K562 (cell line): Measurements from ENCODE around the gene BNIP5. TPM values are rescaled to one million over a fixed set of nuclear protein-coding genes. Genes with fewer than 3 reads are reported as not detected.

Experiments used
- ATAC-seq: fragments of 200-7000 bp; cut with Tn5 transposase; 3 replicates; pipeline ENCODE4 v1.9.1; 2020; ENCODE audit warnings: moderate library complexity
- BruUV-seq: library from RNA; stranded (reverse); fragments of 400-500 nt; replicated peaks from 2 replicates; lab custom pipeline; 2021; lab: Mats Ljungman, UMichigan
- CTCF ChIA-PET: fragments of 300-600 bp; formaldehyde crosslinking; extraction: SDS; loops from one replicate; lab custom pipeline; 2021; ENCODE audit warnings: low intra/inter-chr PET ratio; lab: Yijun Ruan, JAX
- POLR2A ChIA-PET: fragments of 300-600, 350-650 bp; sonication (Branson Sonifier 250); formaldehyde crosslinking; extraction: SDS; loops from one replicate; lab custom pipeline; 2021; ENCODE audit warnings: antibody characterized with exemption, inconsistent platforms; lab: Yijun Ruan, JAX
- DNase-seq, 4 experiments: peaks; one replicate each; pipeline versions ENCODE4 v3.0.0 to v3.0.0-alpha.2; 2011 to 2018; ENCODE audit warnings: low spot score in 3 of 4, mixed read lengths in 3 of 4; ENCODE audit errors: extremely low read depth in 1 of 4
- FAIRE-seq: peaks from 2 replicates; lab custom pipeline; 2011; peaks lifted over from hg19 to GRCh38; lab: Jason Lieb, UNC
- H2AFZ ChIP-seq: 2 replicates; pipeline ENCODE4 v1.6.0; 2011; ENCODE audit warnings: low read depth, low read length, control low read depth, inconsistent platforms
- H3K27ac ChIP-seq: fragments of 200-600 bp; 3 replicates; pipeline ENCODE4 v1.8.0; 2011; ENCODE audit warnings: low read depth, mild to moderate bottlenecking, control low read depth, inconsistent platforms, low read length, moderate library complexity, mixed read lengths; ENCODE audit errors: extremely low read depth
- H3K27me3 ChIP-seq, 2 experiments: fragments of 300-600 bp in 1 of 2; 2 replicates in 1 of 2; 3 replicates in 1 of 2; pipeline versions ENCODE4 v1.6.0 to v1.8.0; 2011; ENCODE audit warnings: inconsistent platforms in 2 of 2, low read length in 2 of 2, mild to moderate bottlenecking in 1 of 2, mixed read lengths in 1 of 2, moderate library complexity in 1 of 2; ENCODE audit not compliant: control insufficient read depth in 2 of 2, insufficient read depth in 2 of 2
- H3K36me3 ChIP-seq: fragments of 300-600 bp; 3 replicates; pipeline ENCODE4 v1.8.0; 2011; ENCODE audit warnings: mild to moderate bottlenecking, low read length, inconsistent platforms; ENCODE audit not compliant: control insufficient read depth, insufficient read depth
- H3K4me1 ChIP-seq, 2 experiments: fragments of 200-600 bp in 1 of 2; replicated peaks in 1 of 2; 2 replicates in 1 of 2; 3 replicates in 1 of 2; pipeline versions ENCODE4 v1.5.1 to v1.8.0; 2011; ENCODE audit warnings: inconsistent platforms in 2 of 2, low read length in 2 of 2, mild to moderate bottlenecking in 1 of 2, mixed read lengths in 1 of 2, moderate library complexity in 1 of 2; ENCODE audit not compliant: control insufficient read depth in 2 of 2, insufficient read depth in 2 of 2
- H3K4me2 ChIP-seq: 2 replicates; pipeline ENCODE4 v1.6.1; 2011; ENCODE audit warnings: low read length, control low read depth, inconsistent platforms, mixed read lengths; ENCODE audit not compliant: insufficient read depth
- H3K4me3 ChIP-seq: fragments of 200-600 bp; sonication (generic), shearing (Covaris generic); 2 replicates; pipeline ENCODE4 v1.5.1; 2016; ENCODE audit warnings: control low read depth, inconsistent platforms
- H3K79me2 ChIP-seq: fragments of 200-600 bp; 3 replicates; pipeline ENCODE4 v1.8.0; 2011; ENCODE audit warnings: low read length, inconsistent platforms; ENCODE audit not compliant: control insufficient read depth, insufficient read depth
- H3K9ac ChIP-seq, 2 experiments: 2 replicates each; pipeline versions ENCODE4 v1.6.0 to v1.6.1; 2011; ENCODE audit warnings: low read depth in 2 of 2, low read length in 2 of 2, control low read depth in 1 of 2, inconsistent platforms in 1 of 2, mild to moderate bottlenecking in 1 of 2, mixed read lengths in 1 of 2; ENCODE audit not compliant: insufficient read depth in 1 of 2
- H3K9me1 ChIP-seq: one replicate; pipeline ENCODE4 v1.6.0; 2011; ENCODE audit warnings: inconsistent platforms, mild to moderate bottlenecking, low read length, moderate library complexity; ENCODE audit not compliant: control insufficient read depth, insufficient read depth
- H3K9me3 ChIP-seq: replicated peaks from 2 replicates; pipeline ENCODE4 v1.5.1; 2011; ENCODE audit warnings: low read depth, low read length, inconsistent platforms; ENCODE audit not compliant: control insufficient read depth, insufficient read depth
- H4K20me1 ChIP-seq: replicated peaks from 2 replicates; pipeline ENCODE4 v1.6.1; 2011; ENCODE audit warnings: low read length, inconsistent platforms, mixed read lengths; ENCODE audit not compliant: control insufficient read depth, insufficient read depth
- BHLHE40 ChIP-seq: IDR thresholded peaks from 2 replicates; pipeline ENCODE4 v1.6.1; 2011; ENCODE audit warnings: low read length, improper control_type of control experiment
- CBFA2T2 ChIP-seq: fragments of 450-650 bp; conservative IDR thresholded peaks from 2 replicates; pipeline ENCODE4 v1.6.1; 2017; ENCODE audit warnings: mild to moderate bottlenecking
- ESRRA ChIP-seq: fragments of 450-650 bp; IDR thresholded peaks from 2 replicates; pipeline ENCODE4 v1.6.1; 2014; ENCODE audit warnings: low read depth, mild to moderate bottlenecking, moderate library complexity, borderline replicate concordance
- HDAC3 ChIP-seq: fragments of 450-650 bp; IDR thresholded peaks from 2 replicates; pipeline ENCODE4 v1.6.1; 2018; ENCODE audit warnings: borderline replicate concordance, mild to moderate bottlenecking, moderate library complexity; ENCODE audit not compliant: partially characterized antibody
- IRF9 ChIP-seq: fragments of 450-650 bp; IDR thresholded peaks from 2 replicates; pipeline ENCODE4 v1.6.1; 2016; ENCODE audit warnings: missing biosample characterization, missing genetic modification characterization
- MTF1 ChIP-seq: fragments of 250-450 bp; sonication (Bioruptor Pico); IDR thresholded peaks from 2 replicates; pipeline ENCODE4 v1.9.0; 2021; ENCODE audit warnings: moderate library complexity, mild to moderate bottlenecking, inconsistent platforms, borderline replicate concordance
- ZNF589 ChIP-seq: fragments of 200-800 bp; sonication (Bioruptor generic); IDR thresholded peaks from 2 replicates; pipeline ENCODE4 v1.6.1; 2016; ENCODE audit warnings: low read depth, missing genetic modification characterization, missing compliant biosample characterization
- WGBS: fragments of 100-300 bp; shearing (Covaris generic); methylation state at CpG from one replicate; pipeline ENCODE4 v1.1.6; 2016; ENCODE audit warnings: low coverage, mixed read lengths; ENCODE audit not compliant: insufficient coverage; ENCODE audit errors: missing lambda C conversion rate; 5-methylcytosine and 5-hydroxymethylcytosine counted together
- in situ Hi-C: fragments of 300-500 bp; cut with MboI; formaldehyde crosslinking; loops from 4 replicates; pipeline ENCODE4 v1.15.0; 2018; ENCODE audit warnings: inconsistent platforms, mixed read lengths
- intact Hi-C: fragments of 100-400 bp; cut with micrococcal nuclease; formaldehyde crosslinking; loops from 2 replicates; pipeline ENCODE4 v1.14.2; 2022
- polyA plus RNA-seq, 8 experiments: library from polyadenylated mRNA; depleted of rRNA in 4 of 8; stranded (reverse) in 5 of 8; unstranded in 3 of 8; fragments of >200 nt; fragmentation: Nextera tagmentation in 2 of 8; fragmentation: Illumina TruSeq in 1 of 8; extraction: Ambion mirVana in 2 of 8; extraction: Trizol in 1 of 8; gene quantifications; 2 replicates each; pipeline versions ENCODE4 v1.2.1 to v1.2.3, GENCODE V29; 2011 to 2014; ENCODE audit warnings: inconsistent platforms in 1 of 8, missing spikeins in 1 of 8
- total RNA-seq, 7 experiments: library from RNA; depleted of rRNA in 6 of 7; stranded (reverse); fragments of >200 nt in 6 of 7; fragmentation: Illumina TruSeq in 2 of 7; extraction: Trizol in 2 of 7; gene quantifications; 2 replicates each; pipeline versions ENCODE4 v1.2.1 to v1.2.3, GENCODE V29; 2011 to 2021; ENCODE audit warnings: low replicate concordance in 1 of 7
- TF ChIP-seq, protein P1 (sequence below), 2 experiments: fragments of 250-450 bp in 1 of 2; fragments of 450-650 bp in 1 of 2; sonication (Bioruptor Pico) in 1 of 2; IDR thresholded peaks; 2 replicates each; pipeline versions ENCODE4 v1.6.1 to v1.8.0; 2016 to 2021; ENCODE audit warnings: mild to moderate bottlenecking in 2 of 2, moderate library complexity in 2 of 2, missing compliant biosample characterization in 1 of 2, missing genetic modification characterization in 1 of 2

Gene BNIP5
- total and polyA plus RNA-seq, 9 of the 15 experiments (the other 6 are each of a cell fraction or from before 2014, with no cell fraction given) = not detected

- H3K4me2 ChIP-seq = no peak overlapping the region
- H3K27me3 ChIP-seq = peaks cover 47 to 80% of the 10 kb centered on the region in 2 experiments
- H3K9me3 ChIP-seq = 0 out of 2 replicates have a peak, but pooled peaks cover 3% of the 10 kb centered on the region
- ATAC-seq (no peak), FAIRE-seq (no peak), DNase-seq (no peak)
- H3K9me1 ChIP-seq = no peaks in the 10 kb centered on the region
- H3K4me1 ChIP-seq = no peaks in the 10 kb centered on the region; a peak in 2 of 5 replicates
- WGBS = under 1% methylated on average over 7 of the region's 7 CpGs
- no peak for TF ChIP-seq MTF1
- TF ChIP-seq BHLHE40 = peak; percentile 81; the same call in 1 of the 2 replicates
- TF ChIP-seq CBFA2T2 = no peak
- TF ChIP-seq ESRRA = peak; percentile 49; the same call in 1 of the 2 replicates
- TF ChIP-seq ZNF589 = no peak
- no peak for TF ChIP-seq HDAC3
- TF ChIP-seq, protein P1, sequence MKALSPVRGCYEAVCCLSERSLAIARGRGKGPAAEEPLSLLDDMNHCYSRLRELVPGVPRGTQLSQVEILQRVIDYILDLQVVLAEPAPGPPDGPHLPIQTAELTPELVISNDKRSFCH (CRISPR knock-in tag; IDR thresholded peaks at IDR 0.05) = no peak
- TF ChIP-seq, protein P1 (tag; IDR thresholded peaks at IDR 0.05) = peak; percentile 92
- TF ChIP-seq IRF9 (tag) = no peak
- no peak overlapping the region for H2AFZ ChIP-seq
- H3K27ac ChIP-seq = no peak overlapping the region
- H3K4me3 ChIP-seq = no peak overlapping the region
- POLR2A ChIA-PET = interaction anchor here (0.6 to 1.2 kb wide), 3 partner anchors 10 to 861 kb away, joined by 3 to 6 read pairs (median 3); partner anchors contain the start of gene PIM1
- in situ Hi-C loops = no loop called here
- CTCF ChIA-PET = interaction anchor here (0.5 kb wide), 1 partner anchor 103 kb away, joined by 4 read pairs; no protein-coding TSS in a partner anchor
- no peaks in the 10 kb centered on the region; the same call in 1 of the 2 replicates for H4K20me1 ChIP-seq
- H3K79me2 ChIP-seq = no peaks in the 10 kb centered on the region
- BruUV-seq = no TSS peak
- H3K36me3 ChIP-seq = no peaks in the 10 kb centered on the region
- intact Hi-C loops = no loop called here
- H3K9ac ChIP-seq = no peak overlapping the region
These were observed 27.5 kb downstream of the BNIP5 start for GRCh38 chr6:36309203-36309602.
